Cerebellar cortex (tissue), 1 donor: ENCODE measurements around the gene SELENOM.
"Not testable (repeated sequence)": the region's sequence is repeated elsewhere in the genome, so short reads cannot be mapped to it uniquely, and the experiment has no call there.

Source experiments
- DNase-seq: peaks from one replicate; pipeline ENCODE4 v3.0.0-alpha.2; 2015; ENCODE audit warnings: low spot score

Gene SELENOM

GRCh38 chr22:31090217-31091085 lies 16.9 kb downstream of the SELENOM start:
- no peak for DNase-seq

DNA sequence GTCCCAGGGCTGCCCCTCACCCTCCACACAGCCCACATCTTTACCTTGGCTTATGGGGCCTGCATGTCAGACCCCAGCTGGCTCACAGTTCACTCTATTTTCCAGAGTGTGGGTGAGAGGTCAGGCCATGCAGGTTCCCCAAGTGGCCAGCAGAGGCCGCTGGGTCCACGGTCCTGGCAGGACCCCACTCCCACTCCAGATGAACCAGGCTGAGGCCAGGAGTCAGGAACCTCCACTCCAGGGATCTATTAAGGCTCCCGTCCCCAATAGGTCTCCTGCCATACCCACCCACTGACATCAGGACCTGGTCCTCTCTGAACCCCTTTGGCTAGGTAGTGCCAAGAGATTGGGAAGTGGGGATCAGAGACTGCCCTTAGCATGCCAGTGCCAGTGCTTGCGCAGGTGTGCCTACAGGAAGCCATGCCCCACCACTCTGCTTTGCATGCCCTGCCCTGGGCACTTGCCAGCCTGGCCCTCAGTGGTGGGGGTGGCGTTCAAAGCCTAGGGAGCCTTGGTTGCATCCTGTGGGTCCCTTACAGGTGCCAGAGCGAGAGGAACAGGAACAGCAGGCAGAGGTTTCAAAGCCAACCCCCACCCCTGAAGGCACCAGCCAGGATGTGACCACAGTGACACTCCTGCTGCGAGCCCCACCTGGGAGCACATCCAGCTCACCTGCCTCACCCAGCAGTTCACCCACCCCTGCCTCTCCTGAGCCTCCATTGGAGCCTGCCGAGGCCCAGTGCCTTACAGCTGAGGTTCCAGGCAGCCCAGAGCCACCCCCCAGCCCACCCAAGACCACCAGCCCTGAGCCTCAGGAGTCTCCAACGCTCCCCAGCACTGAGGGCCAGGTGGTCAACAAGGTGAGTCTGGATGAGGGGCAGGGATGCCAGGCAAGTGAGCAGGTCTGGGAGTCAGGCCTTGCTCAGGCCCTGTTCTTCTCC lies 17.9 kb downstream of the SELENOM start:
- peak; percentile 46 for DNase-seq

- DNase-seq = no peak
Measured at GRCh38 chr22:31088233-31088986, 19.0 kb downstream of the SELENOM start.

DNA sequence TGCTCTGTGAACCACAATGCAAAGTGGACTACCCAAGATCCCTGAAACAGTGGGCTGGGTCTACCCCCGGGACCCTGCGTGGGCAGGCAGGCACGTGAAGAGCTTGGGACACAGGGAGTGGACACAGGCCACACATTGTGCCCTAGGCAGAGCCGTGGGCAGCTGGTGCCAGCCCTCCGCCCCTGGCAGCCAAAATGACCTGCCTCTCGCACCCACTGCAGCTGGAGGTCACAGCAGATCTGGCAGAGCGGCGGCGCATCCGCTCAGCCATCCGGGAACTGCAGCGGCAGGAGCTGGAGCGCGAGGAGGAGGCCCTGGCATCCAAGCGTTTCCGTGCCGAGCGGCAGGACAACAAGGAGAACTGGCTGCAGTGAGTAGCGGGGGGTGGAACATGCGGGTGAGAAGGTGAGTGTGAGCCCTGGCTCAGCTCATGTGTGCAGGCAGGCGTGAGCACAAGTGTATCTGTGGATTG lies 19.6 kb downstream of the SELENOM start:
- DNase-seq = no peak

GRCh38 chr22:31086703-31087330 lies 20.6 kb downstream of the SELENOM start:
- no peak for DNase-seq

DNA sequence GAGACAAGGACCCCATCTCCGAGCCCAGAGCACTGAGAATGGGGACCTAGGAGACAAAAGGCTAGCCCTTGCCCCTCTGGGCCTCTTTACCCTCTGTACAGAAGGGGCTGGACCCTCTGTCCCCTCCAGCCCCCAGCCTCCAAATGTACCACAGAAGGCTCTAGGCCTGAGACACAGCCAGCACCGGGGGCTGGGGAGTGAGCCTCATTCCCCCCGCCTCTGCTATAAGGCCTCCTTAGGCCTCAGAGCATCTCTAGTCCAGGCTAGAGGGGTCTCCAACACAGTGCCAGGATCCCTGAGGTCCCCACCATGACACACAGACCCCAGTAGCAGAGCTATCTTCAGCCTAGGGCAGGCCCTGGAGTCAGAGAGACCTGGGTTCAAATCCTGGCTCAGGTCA lies 21.4 kb downstream of the SELENOM start:
- no peak for DNase-seq

DNA sequence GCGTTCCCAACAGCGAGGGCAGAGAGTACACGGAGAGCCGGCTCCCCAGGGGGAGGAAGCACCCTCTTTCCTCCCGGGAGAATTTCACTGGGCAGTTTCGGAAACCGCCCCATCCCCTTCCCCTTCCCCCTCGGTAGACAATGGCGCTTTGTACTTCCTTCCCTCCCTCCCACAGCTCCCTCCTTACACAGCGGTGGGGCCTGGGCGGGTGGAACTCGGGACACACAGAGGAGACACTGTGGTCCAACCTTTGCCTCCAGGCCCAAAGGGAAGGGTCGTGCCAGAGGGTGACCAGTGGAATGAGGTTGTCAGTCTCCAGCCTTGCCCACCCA lies 21.9 kb downstream of the SELENOM start:
- DNase-seq = no peak

DNA sequence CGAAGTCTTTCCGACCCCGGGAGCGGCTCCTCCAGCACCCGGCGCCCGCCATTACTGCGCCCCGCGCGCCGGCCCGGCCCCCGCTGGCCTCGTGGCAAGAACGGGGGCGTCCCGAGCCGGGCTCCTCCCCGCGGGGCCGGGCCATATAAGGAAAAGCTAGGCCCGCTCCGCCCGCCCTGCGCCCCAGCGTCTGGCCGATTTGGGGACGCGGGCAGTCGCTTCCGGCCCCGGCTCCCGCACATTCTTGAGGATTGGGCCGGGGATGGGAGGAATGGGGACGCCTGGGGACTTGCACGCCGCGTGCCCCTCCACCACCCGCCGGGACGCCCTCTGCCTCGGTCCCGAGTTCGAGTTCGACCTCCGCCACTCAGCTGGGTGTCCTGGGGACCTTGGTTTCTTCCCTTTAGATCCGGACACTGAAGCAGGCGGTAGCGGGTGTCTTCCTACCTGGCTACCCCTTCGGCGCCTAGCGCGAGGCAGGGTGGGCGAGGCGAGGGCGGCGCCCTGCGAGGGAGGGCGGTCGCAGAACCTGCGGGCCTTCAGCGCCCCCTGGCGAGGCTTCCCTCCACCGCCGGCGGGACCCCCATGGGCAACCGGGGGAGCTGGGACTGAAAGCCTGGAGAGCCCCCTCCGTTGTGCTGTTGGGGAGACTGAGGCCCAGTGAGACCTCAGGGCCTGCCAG lies 22.4 kb downstream of the SELENOM start:
- DNase-seq = peak; percentile 63

- DNase-seq = no peak
Measured at GRCh38 chr22:31083923-31084810, 23.2 kb downstream of the SELENOM start.

- DNase-seq = no peak
Measured at GRCh38 chr22:31083377-31083768, 24.0 kb downstream of the SELENOM start.

DNA sequence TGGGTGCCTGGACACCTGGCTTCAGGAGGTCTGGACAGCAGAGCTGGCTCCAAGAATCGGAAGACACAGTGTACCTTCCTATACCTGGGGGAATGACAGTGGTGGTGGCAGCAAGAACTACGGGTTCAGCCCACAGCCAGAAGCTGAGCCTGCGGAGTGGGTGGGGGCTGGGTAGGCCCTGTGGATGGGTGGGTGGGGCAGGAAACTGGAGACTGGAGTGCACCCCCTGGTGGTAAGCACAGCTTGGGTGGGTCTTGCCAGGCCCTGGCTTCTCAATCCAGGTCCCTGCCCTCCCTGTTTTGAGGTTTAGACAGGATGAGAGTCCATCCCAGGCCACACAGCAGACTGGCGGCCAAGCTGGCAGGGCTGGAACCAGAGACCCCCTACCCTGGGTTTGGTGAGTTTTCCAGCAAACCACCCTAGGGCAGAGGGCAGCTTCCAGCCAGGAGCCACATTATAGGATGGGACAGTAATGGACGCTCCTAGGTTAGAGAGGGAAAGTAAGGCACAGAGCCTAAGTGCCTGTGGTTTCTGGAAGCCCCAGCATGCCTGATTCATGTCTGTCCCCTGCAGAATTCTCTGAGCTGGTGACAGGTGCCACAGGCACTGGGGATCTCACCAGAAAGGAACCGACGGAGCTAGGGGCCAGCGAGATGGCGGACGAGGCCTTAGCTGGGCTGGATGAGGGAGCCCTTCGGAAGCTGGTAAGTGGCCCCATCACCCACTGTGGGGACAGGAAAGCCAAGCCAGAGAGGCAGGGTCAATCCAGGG lies 24.6 kb downstream of the SELENOM start:
- peak; percentile 60 for DNase-seq

DNA sequence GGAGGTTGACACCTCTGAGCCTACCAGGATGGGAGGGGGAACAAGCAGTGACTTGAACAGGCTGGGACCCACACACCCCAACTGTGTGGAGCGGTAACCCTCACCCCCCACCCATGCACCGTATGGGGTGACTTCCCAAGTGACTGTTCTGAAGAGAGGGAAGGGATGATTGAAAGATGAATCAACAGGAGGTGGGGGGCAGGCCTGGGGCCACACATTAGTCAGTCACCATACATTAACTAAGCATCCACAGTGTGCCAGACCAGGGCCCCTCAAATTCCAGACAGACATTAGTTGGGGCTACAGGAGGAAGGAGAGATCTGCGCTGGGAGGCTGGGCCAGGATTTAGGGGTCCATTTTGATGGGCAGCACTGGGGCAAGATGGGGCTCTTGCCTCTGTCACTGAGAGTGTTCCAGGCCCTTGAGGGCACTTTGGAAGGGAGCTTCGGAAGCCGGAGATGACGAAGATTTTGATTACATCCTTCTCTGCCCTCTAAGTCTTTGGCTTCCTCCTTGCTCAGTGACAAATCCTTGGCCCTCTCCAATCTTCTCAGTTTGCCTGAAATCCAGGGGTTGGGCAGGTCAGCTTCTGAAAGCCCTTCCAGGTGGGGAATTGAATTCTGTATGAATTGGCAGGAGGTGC lies 25.3 kb downstream of the SELENOM start:
- DNase-seq = no peak

GRCh38 chr22:31080848-31081649 lies 26.3 kb downstream of the SELENOM start, which contains the start of gene SMTN:
Gene SMTN, plus strand, starts transcription at chr22:31081318. Its CDS starts 1,941 bp downstream, at chr22:31083259.
- DNase-seq = peak; percentile 75

DNA sequence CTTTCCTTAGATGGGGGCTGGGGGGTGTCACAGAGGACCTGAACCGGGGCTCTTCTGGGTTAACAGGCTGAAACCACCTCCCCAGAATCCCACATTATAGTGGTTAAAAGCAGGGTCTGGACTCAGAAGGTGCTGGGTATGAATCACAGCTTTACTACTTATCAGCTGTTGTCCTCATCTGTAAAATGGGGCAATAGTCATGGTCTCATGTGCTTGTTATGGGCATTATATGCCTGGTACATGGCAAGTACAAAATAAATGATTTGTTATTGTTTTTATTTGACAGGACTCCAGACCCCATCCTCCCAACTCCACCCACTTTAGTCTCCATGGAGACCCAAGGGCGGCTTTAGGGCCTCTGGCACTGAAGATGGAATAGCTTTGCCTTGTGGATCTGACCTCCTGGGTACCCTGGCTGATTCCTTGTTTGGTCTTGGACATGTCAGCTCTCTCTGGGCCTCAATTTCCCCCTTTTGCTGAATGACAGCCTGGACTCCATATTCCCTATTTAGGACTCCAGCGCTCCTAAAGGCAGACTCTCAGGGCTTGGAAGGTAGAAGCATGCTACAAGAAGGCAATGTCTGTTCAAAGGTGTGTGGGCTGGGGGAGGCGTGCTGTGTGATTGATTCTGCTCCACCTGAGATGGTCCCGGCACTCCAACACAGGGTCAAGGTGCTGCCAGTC lies 27.1 kb downstream of the SELENOM start:
- DNase-seq = no peak

- DNase-seq = peak; percentile 23
Measured at GRCh38 chr22:31079095-31079642, 28.2 kb downstream of the SELENOM start.

DNA sequence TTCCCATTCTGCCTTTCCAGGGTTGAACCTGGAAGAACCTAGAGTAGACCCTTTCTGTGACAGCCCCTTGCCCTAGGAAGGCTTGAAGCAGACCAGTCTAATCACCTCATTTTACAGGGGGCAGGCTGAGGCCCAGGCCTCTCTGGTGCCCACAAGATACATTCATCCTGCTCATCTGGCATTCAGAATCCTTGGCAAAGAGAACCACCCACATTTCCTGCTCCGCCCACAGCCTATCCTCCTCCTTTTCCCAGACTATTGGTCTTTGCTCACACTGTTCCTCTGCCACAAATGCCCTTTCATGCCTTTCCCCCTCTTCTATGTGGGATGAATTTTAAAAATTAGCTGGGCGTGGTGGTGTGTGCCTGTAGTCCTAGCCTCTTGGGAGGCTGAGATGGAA lies 29.0 kb downstream of the SELENOM start:
- DNase-seq = not testable (repeated sequence)

- DNase-seq = no peak
Measured at GRCh38 chr22:31077681-31078080, 29.7 kb downstream of the SELENOM start.
